NT2/D1 (cell line): ENCODE results near the gene IGLL5.

ENCODE experiments used
- DNase-seq: peaks from one replicate; pipeline ENCODE4 v3.0.0-alpha.2; 2011; ENCODE audit warnings: low read depth, low spot score
- H3K27me3 ChIP-seq: 2 replicates; pipeline ENCODE4 v1.6.0; 2011; ENCODE audit warnings: mild to moderate bottlenecking; ENCODE audit not compliant: insufficient read length, insufficient read depth
- H3K36me3 ChIP-seq: 2 replicates; pipeline ENCODE4 v1.6.1; 2011; ENCODE audit warnings: mild to moderate bottlenecking, low read length, mixed read lengths; ENCODE audit not compliant: insufficient read depth, insufficient read length
- H3K4me1 ChIP-seq: 2 replicates; pipeline ENCODE4 v1.5.1; 2011; ENCODE audit not compliant: insufficient read depth, insufficient read length
- H3K4me3 ChIP-seq: 2 replicates; pipeline ENCODE4 v1.5.1; 2011; ENCODE audit warnings: low read depth; ENCODE audit not compliant: insufficient read length
- H3K9ac ChIP-seq: 2 replicates; pipeline ENCODE4 v1.6.0; 2011; ENCODE audit warnings: low read depth; ENCODE audit not compliant: insufficient read length
- H3K9me3 ChIP-seq: 2 replicates; pipeline ENCODE4 v1.5.1; 2011; ENCODE audit warnings: mild to moderate bottlenecking, low read length; ENCODE audit not compliant: insufficient read depth
- SUZ12 ChIP-seq: IDR thresholded peaks from 2 replicates; pipeline ENCODE4 v1.6.1; 2011; ENCODE audit not compliant: insufficient read length, insufficient read depth; ENCODE audit errors: extremely low read depth
- YY1 ChIP-seq: IDR thresholded peaks from 2 replicates; pipeline ENCODE4 v1.6.1; 2011; ENCODE audit not compliant: insufficient read length, insufficient read depth
- ZNF274 ChIP-seq: IDR thresholded peaks from 2 replicates; pipeline ENCODE4 v1.6.1; 2011; ENCODE audit warnings: mild to moderate bottlenecking, low read depth, low read length

Gene IGLL5

GRCh38 chr22:22907551-22908494, 20.2 kb downstream of the IGLL5 start:
- Histone ChIP-seq H3K27me3 (peaks cover 91% of the 10 kb centered on the region), H3K9ac (no peak overlapping the region)
- DNase-seq: no peak

GRCh38 chr22:22908495-22908861, 20.9 kb downstream of the IGLL5 start:
- H3K9me3 ChIP-seq: no peaks in the 10 kb centered on the region
- H3K9ac ChIP-seq: no peak overlapping the region
- H3K27me3 ChIP-seq: peaks cover 91% of the 10 kb centered on the region

More at GRCh38 chr22:22907551-22908494, 20.2 kb downstream of the IGLL5 start:
- Histone ChIP-seq H3K36me3 (no peaks in the 10 kb centered on the region), H3K4me3 (no peak overlapping the region), H3K4me1 (no peaks in the 10 kb centered on the region), H3K9me3 (no peaks in the 10 kb centered on the region)
- TF ChIP-seq YY1: no peak
- no peak for TF ChIP-seq SUZ12
- TF ChIP-seq ZNF274: no peak

GRCh38 chr22:22908941-22909604, 21.5 kb downstream of the IGLL5 start:
- TF ChIP-seq YY1 (no peak), ZNF274 (no peak), SUZ12 (no peak)
- Histone ChIP-seq H3K27me3 (peaks cover 91% of the 10 kb centered on the region), H3K36me3 (no peaks in the 10 kb centered on the region), H3K9ac (no peak overlapping the region), H3K9me3 (no peaks in the 10 kb centered on the region), H3K4me1 (no peaks in the 10 kb centered on the region), H3K4me3 (no peak overlapping the region)
- DNase-seq: no peak

More at GRCh38 chr22:22908495-22908861, 20.9 kb downstream of the IGLL5 start:
- no peaks in the 10 kb centered on the region for H3K36me3 ChIP-seq
- H3K4me1 ChIP-seq: no peaks in the 10 kb centered on the region
- TF ChIP-seq SUZ12 (no peak), ZNF274 (no peak), YY1 (no peak)
- no peak overlapping the region for H3K4me3 ChIP-seq
- DNase-seq: no peak

GRCh38 chr22:22909605-22910271, 22.1 kb downstream of the IGLL5 start:
- H3K4me3 ChIP-seq: no peak overlapping the region
- TF ChIP-seq YY1 (no peak), ZNF274 (no peak), SUZ12 (no peak)
- no peaks in the 10 kb centered on the region for H3K9me3 ChIP-seq
- no peaks in the 10 kb centered on the region for H3K36me3 ChIP-seq
- H3K9ac ChIP-seq: no peak overlapping the region
- peaks cover 91% of the 10 kb centered on the region for H3K27me3 ChIP-seq
- no peak for DNase-seq
- H3K4me1 ChIP-seq: no peaks in the 10 kb centered on the region

- Histone ChIP-seq H3K4me1 (no peaks in the 10 kb centered on the region), H3K36me3 (no peaks in the 10 kb centered on the region), H3K27me3 (peaks cover 94% of the 10 kb centered on the region), H3K9me3 (no peaks in the 10 kb centered on the region), H3K4me3 (no peak overlapping the region), H3K9ac (no peak overlapping the region)
- DNase-seq: no peak
- TF ChIP-seq YY1 (no peak), ZNF274 (no peak), SUZ12 (no peak)
Observed at GRCh38 chr22:22910272-22911240, 22.9 kb downstream of the IGLL5 start.

GRCh38 chr22:22911327-22912134, 23.9 kb downstream of the IGLL5 start:
- Histone ChIP-seq H3K9ac (no peak overlapping the region), H3K4me1 (no peaks in the 10 kb centered on the region), H3K27me3 (peaks cover 100% of the 10 kb centered on the region), H3K4me3 (no peak overlapping the region), H3K9me3 (no peaks in the 10 kb centered on the region), H3K36me3 (no peaks in the 10 kb centered on the region)
- DNase-seq: no peak
- no peak for TF ChIP-seq YY1
- TF ChIP-seq SUZ12: no peak
- no peak for TF ChIP-seq ZNF274
